GM12801 (cell line): ENCODE results near the gene PTPRN2.

Experiments used
- TF ChIP-seq, protein P1 (sequence below): IDR thresholded peaks from one replicate; pipeline ENCODE4 v1.5.1; 2011; ENCODE audit warnings: control low read depth; ENCODE audit not compliant: insufficient read length; ENCODE audit errors: extremely low read depth

PTPRN2 gene

DNA sequence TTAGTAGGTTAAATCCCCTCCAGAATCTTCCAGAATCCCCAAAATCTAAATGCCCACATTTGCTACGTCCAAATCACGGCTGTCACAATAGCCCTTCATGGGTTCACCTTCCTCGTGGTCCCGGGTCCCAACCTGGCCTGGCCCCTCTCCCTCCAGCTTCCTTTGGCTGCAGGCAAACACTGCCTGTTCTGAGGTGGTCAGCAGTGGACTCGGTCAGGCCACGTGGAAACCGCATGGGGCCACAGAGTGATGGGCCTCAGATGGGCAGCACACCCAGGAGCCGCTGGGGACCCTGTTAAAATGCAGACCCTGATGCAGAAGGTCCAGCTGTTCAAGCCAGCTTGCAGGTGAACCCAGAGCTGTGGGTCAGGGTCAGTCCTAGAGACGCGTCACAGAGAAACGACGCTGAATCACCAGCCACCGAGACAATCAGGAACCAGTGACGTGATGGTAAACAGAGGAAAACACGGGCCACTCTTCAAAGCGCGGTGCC, 662.2 kb downstream of the PTPRN2 start:
- TF ChIP-seq, protein P1, sequence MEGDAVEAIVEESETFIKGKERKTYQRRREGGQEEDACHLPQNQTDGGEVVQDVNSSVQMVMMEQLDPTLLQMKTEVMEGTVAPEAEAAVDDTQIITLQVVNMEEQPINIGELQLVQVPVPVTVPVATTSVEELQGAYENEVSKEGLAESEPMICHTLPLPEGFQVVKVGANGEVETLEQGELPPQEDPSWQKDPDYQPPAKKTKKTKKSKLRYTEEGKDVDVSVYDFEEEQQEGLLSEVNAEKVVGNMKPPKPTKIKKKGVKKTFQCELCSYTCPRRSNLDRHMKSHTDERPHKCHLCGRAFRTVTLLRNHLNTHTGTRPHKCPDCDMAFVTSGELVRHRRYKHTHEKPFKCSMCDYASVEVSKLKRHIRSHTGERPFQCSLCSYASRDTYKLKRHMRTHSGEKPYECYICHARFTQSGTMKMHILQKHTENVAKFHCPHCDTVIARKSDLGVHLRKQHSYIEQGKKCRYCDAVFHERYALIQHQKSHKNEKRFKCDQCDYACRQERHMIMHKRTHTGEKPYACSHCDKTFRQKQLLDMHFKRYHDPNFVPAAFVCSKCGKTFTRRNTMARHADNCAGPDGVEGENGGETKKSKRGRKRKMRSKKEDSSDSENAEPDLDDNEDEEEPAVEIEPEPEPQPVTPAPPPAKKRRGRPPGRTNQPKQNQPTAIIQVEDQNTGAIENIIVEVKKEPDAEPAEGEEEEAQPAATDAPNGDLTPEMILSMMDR = no peak

DNA sequence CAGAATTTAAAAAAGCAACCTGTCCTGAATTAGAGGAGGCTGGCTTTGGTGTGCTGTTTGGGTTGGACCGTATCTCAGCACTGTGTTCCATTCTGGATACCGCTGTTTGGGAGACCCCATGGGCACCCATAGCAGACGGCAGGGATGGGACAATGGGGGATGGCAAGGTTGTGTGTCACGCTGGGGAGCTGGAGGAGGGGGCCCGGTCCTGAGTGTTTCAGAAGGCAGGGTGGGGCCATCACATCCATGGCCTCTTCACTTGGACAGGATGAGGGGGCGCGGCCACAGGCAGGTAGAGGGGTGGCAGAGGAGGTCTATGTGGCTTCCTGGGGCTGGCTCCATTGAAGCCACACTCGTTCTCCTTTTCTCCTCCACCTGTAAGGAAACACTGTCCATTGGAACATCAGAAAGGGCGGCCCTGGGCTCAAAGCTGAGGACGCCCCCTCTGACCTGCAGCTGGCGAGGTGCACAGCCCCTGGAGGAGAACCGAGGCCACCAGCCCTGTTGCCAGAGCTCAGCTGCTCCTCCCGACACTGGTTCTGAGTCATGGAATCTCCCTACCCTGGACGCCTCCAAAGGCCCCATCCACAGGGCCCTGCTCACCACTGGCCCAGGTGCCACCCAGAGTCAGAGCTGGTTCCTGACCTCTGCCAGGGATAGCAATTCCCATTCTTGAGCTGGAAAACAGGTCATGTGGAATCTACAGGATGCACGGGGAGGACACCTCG, 663.6 kb downstream of the PTPRN2 start:
- TF ChIP-seq, protein P1 = no peak

DNA sequence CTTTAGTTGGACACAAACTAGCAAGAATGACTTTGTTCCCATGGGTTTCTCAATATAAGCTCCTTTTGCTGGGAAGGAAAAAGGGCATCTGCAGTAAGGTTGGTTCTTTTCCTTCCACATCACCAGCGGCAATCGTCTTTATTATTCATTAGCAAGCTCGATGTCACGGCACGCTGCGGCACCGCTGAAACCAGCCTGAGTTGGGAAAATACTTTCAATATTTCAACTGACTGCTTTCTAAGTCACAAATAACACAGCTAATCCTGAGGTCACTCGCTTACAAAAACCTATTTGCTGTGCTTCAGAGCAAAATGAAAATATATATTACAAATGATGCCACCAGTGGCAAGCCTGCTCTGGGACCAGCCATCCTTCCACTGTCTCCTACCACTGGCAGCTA, 665.0 kb downstream of the PTPRN2 start:
- TF ChIP-seq, protein P1 = no peak

DNA sequence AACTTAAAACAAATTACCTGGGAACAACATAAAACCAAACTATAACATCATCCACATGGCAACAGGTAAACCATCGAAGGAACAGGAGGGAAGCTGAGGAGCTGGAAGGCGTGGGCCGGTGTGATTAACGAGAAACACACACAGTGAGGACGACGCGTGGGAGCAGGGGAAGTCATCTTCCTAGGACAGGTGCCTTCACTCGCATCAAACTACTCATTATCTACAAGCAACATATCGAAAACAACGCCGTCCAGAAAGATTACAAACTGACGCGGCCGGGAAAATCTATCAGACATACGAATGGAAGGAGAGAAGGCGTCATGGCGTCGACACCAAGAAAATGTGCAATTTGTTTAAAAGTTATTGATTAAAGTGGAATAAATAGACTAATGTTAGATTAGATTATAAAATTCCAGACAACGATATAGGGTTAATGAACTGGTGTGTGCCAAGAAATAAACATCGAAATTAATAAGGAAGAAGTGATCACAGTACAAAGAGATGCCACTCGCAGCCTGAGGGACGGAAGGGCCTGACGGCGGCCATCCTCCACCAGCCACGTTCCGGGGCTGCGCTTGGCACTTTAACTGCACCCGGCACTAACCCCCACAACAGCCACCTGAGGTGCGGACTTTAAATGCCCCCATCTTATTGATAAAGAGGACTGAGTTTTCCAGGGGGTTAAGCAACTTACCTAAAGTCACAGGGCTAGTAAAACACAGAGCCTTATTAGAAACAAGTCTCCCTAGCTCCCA, 669.1 kb downstream of the PTPRN2 start:
- TF ChIP-seq, protein P1 = no peak

DNA sequence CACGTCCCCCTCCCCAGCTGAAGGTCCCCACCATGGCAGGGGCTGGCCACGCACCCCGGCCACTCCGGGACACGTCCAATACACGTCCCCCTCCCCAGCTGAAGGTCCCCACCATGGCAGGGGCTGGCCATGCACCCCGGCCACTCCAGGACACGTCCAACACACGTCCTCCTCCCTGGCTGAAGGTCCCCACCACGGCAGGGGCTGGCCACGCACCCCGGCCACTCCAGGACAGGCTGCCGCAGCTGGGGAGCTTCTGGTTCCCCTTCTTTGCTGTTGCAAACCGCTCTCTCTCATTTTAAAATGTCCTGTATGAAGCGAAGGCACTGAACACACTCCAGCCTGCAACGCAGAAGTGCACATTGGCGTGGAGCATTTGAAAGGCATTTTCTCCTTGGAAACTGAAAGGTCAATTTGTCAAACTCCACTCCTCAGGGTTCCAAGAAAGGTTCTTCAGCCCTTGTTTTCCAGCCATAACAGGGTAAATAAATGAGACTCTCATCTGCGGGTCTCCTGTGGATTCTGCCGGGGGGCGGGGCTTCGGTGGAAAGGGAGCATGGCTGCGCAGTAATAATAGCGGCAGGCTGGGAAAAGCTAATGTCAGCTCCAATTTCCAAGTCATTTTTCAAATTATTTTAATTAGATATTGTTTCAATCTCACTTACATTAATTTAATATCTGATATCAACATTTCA, 670.5 kb downstream of the PTPRN2 start:
- TF ChIP-seq, protein P1 = no peak

DNA sequence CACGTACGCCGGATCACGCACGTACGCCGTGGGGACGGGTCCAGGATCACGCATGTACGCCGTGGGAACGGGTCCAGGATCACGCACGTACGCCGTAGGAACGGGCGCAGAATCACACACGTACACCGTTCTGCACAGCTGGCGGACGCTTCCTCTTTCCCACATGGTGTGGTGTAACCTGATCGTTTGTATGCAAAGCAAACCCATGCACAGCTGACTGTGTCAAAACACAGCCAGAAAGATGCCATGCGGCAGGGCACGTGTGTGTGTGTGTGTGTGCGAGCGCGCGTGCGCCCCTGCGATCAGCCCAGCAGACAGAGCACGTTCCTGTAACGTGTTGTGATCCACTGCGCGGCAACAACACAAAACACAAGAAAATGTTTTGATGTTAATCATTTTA, 677.2 kb downstream of the PTPRN2 start:
- TF ChIP-seq, protein P1 = no peak

DNA sequence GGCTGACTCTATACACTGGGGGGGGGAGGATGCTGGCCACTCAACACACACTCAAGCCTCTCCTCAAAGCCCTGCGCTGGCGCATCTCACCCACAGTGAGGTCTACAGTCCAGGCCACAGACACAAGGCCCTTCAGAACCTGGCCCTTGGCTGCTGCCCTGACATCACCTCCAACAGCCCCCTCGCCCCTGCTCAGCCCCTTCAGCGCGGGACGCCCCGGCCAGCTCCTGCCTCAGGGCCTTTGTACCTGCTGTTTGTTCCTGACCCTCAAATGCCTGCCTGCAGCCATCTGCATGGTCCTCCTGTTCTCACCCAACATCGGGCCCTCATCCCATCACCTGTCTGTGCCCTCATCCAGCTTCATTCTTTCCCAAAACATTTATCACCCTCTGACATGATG, 678.3 kb downstream of the PTPRN2 start:
- TF ChIP-seq, protein P1 = no peak
